ENCODE data around the gene KXD1. TPM values are rescaled to one million over a fixed set of nuclear protein-coding genes. Genes with fewer than 3 reads are reported as not detected.
"Not testable (repeated sequence)": the region's sequence is repeated elsewhere in the genome, so short reads cannot be mapped to it uniquely, and the experiment has no call there.

The KXD1 gene
- total RNA-seq, 1 experiment from 2014 or later: 190 TPM

DNA sequence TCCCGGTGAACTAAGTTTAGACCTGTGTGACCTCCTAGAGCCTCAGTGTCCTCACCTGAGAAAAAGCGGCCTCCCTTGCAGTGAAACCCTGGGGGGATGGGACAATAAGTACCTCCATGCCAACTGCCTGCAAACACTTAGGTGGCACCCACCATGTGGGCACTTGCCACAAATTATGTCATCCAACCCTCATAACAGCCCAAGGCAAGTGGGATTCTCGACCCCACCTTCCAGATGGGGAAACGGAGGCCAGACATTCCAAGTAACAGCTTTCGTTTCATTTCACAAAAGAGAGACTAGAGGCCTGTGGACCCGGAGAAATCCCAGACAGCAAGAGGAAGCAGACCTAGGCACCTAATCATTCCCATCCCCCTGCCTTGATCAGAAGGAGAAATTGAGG is 37.8 kb downstream of the KXD1 start:
- peak; percentile 38 for DNase-seq
- 0 out of 2 replicates have a peak, but pooled peaks cover 1% of the 10 kb centered on the region for H3K27me3 ChIP-seq (ENCODE audit: control insufficient read depth, insufficient read depth, low read length)
- H3K36me3 ChIP-seq (replicated peaks; ENCODE audit: control insufficient read depth, insufficient read depth, low read length): peaks cover 2% of the 10 kb centered on the region; the same call in 1 of the 2 replicates
- H3K4me3 ChIP-seq (ENCODE audit: insufficient read depth, low read depth, low read length): no peak overlapping the region

GRCh38 chr19:18596752-18597157 is 39.1 kb downstream of the KXD1 start:
- Histone ChIP-seq H3K4me3 (ENCODE audit: insufficient read depth, low read depth, low read length) (no peak overlapping the region; the same call in 1 of the 2 replicates), H3K27me3 (ENCODE audit: control insufficient read depth, insufficient read depth, low read length) (peaks cover 2% of the 10 kb centered on the region; the same call in 1 of the 2 replicates), H3K36me3 (replicated peaks; ENCODE audit: control insufficient read depth, insufficient read depth, low read length) (no peaks in the 10 kb centered on the region)
- peak; percentile 96 for DNase-seq

GRCh38 chr19:18597809-18598660 is 40.4 kb downstream of the KXD1 start:
- peak; percentile 71 for DNase-seq
- peaks cover 9% of the 10 kb centered on the region for H3K27me3 ChIP-seq (ENCODE audit: control insufficient read depth, insufficient read depth, low read length)

DNA sequence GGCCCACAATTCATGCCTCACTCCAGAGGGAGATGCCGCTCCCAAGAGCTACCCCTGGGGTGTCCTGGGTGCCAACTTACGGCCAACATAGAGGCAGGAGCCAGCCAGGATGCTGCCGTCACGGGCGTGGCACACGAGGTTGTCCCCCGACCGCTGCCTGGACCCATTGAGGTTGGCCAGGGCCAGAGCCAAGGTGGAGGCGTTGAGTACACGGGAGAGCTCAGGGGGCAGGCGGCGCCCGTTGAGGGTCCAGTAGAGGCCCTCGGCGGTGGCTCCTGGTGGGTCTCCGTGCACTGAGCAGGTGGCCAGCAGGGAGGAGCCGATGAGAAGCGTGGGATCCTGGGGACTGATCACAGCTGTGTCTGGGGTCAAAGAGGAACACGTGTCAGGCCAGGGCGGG is 41.8 kb downstream of the KXD1 start:
- Histone ChIP-seq H3K27me3 (ENCODE audit: control insufficient read depth, insufficient read depth, low read length) (peaks cover 23% of the 10 kb centered on the region), H3K4me3 (ENCODE audit: insufficient read depth, low read depth, low read length) (no peak overlapping the region), H3K36me3 (replicated peaks; ENCODE audit: control insufficient read depth, insufficient read depth, low read length) (no peaks in the 10 kb centered on the region)
- peak; percentile 51 for DNase-seq

More at GRCh38 chr19:18597809-18598660, 40.4 kb downstream of the KXD1 start:
- Histone ChIP-seq H3K4me3 (ENCODE audit: insufficient read depth, low read depth, low read length) (no peak overlapping the region), H3K36me3 (replicated peaks; ENCODE audit: control insufficient read depth, insufficient read depth, low read length) (no peaks in the 10 kb centered on the region)

GRCh38 chr19:18600692-18601397 is 43.2 kb downstream of the KXD1 start:
- H3K27me3 ChIP-seq (ENCODE audit: control insufficient read depth, insufficient read depth, low read length): peaks cover 36% of the 10 kb centered on the region
- H3K4me3 ChIP-seq (ENCODE audit: insufficient read depth, low read depth, low read length); DNase-seq; H3K36me3 ChIP-seq (replicated peaks; ENCODE audit: control insufficient read depth, insufficient read depth, low read length): not testable (repeated sequence)

DNA sequence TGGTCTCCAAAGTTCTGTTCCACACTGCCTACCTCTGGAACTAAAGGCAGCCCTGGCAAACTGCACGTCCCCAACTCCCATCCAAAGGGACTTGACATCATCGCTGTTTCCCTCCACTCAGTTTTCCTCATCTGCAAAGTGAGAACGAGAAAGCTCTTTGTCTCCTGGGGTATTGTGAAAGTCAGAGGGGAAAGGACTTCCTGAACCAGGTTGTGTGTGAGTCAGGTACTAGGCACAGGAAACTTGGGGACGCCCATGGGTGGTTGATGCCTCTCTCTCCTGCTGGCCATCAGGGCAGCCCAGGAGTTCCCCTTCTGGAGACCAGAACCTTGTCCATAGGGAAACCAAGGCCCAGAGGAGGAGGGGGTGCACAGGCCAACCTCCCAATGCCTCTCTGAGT is 44.2 kb downstream of the KXD1 start:
- H3K4me3 ChIP-seq (ENCODE audit: insufficient read depth, low read depth, low read length): no peak overlapping the region
- H3K27me3 ChIP-seq (ENCODE audit: control insufficient read depth, insufficient read depth, low read length): peaks cover 43% of the 10 kb centered on the region
- H3K36me3 ChIP-seq (replicated peaks; ENCODE audit: control insufficient read depth, insufficient read depth, low read length): no peaks in the 10 kb centered on the region
- peak; percentile 11 for DNase-seq

GRCh38 chr19:18603255-18603957 is 45.7 kb downstream of the KXD1 start:
- Histone ChIP-seq H3K36me3 (replicated peaks; ENCODE audit: control insufficient read depth, insufficient read depth, low read length) (no peaks in the 10 kb centered on the region), H3K4me3 (ENCODE audit: insufficient read depth, low read depth, low read length) (peak overlapping the region; percentile 29; the same call in 1 of the 2 replicates), H3K27me3 (ENCODE audit: control insufficient read depth, insufficient read depth, low read length) (peaks cover 58% of the 10 kb centered on the region)
- DNase-seq: peak; percentile 91

DNA sequence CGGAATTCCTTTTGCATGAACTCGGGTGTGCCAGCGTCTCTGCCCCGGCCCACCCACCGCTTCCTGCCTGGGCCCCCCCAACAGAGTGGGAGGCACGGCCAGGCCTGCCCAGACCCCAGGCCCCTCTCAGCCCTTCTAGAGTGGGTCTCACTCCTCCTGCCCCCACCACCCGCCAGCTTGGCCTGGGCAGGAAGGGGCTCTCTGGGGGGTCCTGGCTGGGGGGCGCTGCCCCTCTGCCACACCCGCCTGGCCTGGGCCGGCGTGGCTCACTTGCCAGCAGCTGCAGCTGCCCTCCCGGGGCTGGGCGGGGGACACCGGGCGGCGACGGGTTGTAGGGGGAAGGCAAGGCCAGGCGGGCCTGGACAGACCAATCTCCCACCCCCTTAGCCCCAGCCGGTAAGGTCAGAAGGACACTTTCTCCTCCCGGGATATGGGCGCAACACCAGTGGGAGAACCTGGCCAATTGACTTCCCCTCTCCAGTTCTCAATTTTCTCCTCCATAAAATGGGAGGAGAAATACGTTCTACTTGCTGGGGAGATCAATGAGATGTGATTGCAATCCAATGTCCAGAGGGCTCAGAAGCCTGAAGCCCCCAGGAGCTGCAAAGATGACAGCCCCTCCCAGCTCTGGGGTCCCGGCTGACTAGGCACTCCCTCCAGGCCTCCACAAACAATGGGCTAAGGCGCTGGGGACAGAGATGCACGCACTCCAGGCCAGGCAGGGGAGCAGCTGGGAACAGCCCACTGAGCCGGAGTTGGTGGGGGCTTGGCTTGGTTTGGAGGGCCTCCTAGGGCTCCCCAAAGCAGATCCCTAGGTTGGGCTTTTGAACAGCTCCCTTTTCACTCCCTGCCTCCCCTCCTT is 46.5 kb downstream of the KXD1 start:
- H3K36me3 ChIP-seq (replicated peaks; ENCODE audit: control insufficient read depth, insufficient read depth, low read length): no peaks in the 10 kb centered on the region
- peak overlapping the region; percentile 17; the same call in 1 of the 2 replicates for H3K4me3 ChIP-seq (ENCODE audit: insufficient read depth, low read depth, low read length)
- H3K27me3 ChIP-seq (ENCODE audit: control insufficient read depth, insufficient read depth, low read length): peaks cover 64% of the 10 kb centered on the region
- DNase-seq: peak; percentile 78

- Histone ChIP-seq H3K27me3 (ENCODE audit: control insufficient read depth, insufficient read depth, low read length) (peaks cover 70% of the 10 kb centered on the region), H3K36me3 (replicated peaks; ENCODE audit: control insufficient read depth, insufficient read depth, low read length) (no peaks in the 10 kb centered on the region), H3K4me3 (ENCODE audit: insufficient read depth, low read depth, low read length) (no peak overlapping the region)
- DNase-seq: peak; percentile 61
Observed at GRCh38 chr19:18604820-18605159, 47.1 kb downstream of the KXD1 start.

DNA sequence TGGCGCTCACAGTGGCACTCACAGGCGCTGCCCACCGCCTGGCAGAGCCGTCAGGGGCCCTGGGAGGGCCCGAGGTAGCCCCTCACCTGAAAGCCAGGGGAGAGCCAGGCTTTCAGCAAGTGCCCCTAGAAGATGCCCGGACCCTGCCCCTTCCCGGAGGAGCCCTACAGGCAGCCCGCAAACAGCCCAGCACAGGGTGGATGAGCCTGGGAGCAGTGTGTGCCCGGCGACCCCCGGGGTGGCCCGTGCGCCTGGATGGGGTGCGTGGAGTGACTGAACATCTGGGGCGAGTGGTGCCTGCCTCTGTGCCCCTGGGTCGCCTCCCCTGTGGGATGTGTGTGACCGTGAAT is 47.5 kb downstream of the KXD1 start:
- Histone ChIP-seq H3K27me3 (ENCODE audit: control insufficient read depth, insufficient read depth, low read length) (peaks cover 74% of the 10 kb centered on the region), H3K36me3 (replicated peaks; ENCODE audit: control insufficient read depth, insufficient read depth, low read length) (no peaks in the 10 kb centered on the region), H3K4me3 (ENCODE audit: insufficient read depth, low read depth, low read length) (peak overlapping the region; percentile 2; the same call in 1 of the 2 replicates)

DNA sequence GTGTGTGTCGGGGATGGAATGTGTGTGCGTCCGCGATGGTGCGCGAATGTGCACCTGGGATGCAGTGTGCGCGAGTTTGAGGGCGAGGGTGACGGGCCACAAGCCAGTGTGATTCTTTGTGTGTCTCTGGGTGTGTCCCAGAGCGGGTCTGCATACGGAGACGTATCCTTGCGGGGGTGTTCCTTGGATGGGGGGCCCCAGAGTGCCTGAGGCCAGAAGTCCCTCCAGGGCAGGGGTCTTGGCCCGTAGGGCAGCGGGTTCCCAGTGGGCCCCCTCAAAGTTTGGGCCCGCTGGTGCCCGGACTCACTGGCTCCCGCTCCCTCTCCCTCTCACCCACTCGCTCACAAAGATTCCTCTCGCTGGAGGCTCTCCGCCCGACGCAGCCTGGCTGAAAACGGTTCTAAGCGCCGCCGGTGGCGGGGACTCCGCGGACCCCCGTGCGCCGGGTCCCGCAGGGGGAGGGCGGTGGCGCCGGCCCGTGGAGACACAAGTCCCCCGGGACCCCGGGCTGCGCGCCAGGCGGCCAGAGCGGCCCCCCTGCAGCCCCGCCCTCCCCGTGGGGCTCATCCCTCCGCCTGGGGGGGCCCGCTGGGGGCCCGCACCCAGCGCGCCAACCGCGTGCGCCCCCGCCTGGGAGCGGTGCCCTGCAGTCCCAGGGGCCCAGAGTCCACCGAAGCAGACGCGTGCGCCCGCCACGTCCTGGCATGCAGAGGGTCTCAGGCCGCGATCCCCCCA is 48.0 kb downstream of the KXD1 start:
- Histone ChIP-seq H3K36me3 (replicated peaks; ENCODE audit: control insufficient read depth, insufficient read depth, low read length) (no peaks in the 10 kb centered on the region), H3K4me3 (ENCODE audit: insufficient read depth, low read depth, low read length) (peak overlapping the region; percentile 38), H3K27me3 (ENCODE audit: control insufficient read depth, insufficient read depth, low read length) (peaks cover 78% of the 10 kb centered on the region)
- peak; percentile 80 for DNase-seq

More for the DNA sequence above, 47.5 kb downstream of the KXD1 start:
- peak; percentile 81 for DNase-seq

GRCh38 chr19:18606281-18607225 is 48.9 kb downstream of the KXD1 start, which contains the start of gene CRLF1:
TSS of gene CRLF1 (minus strand) at chr19:18606799. CDS start at chr19:18606656, 143 bp downstream.
- Histone ChIP-seq H3K27me3 (ENCODE audit: control insufficient read depth, insufficient read depth, low read length) (peaks cover 85% of the 10 kb centered on the region), H3K36me3 (replicated peaks; ENCODE audit: control insufficient read depth, insufficient read depth, low read length) (no peaks in the 10 kb centered on the region), H3K4me3 (ENCODE audit: insufficient read depth, low read depth, low read length) (peak within 1 kb of the TSS; percentile 38)
- peak; percentile 85 for DNase-seq

All from H7 (cell line).